Small intestine (tissue), 7 donors: ENCODE measurements around the gene TYSND1. TPM values are rescaled to one million over a fixed set of nuclear protein-coding genes. Genes with fewer than 3 reads are reported as not detected.
"Not testable (repeated sequence)": the region's sequence is repeated elsewhere in the genome, so short reads cannot be mapped to it uniquely, and the experiment has no call there.

Experiments used
- DNase-seq, 2 donors: peaks; one replicate each; pipeline versions ENCODE4 v3.0.0 to v3.0.0-alpha.2; 2013
- FAIRE-seq: peaks from 2 replicates; lab custom pipeline; 2012; peaks lifted over from hg19 to GRCh38; lab: Jason Lieb, UNC
- H3K27ac ChIP-seq, 3 donors: one replicate each; pipeline ENCODE4 v1.5.1; 2013; ENCODE audit warnings: low read length in 2 of 3, mild to moderate bottlenecking in 2 of 3, control low read depth in 1 of 3, inconsistent platforms in 1 of 3, low read depth in 1 of 3, moderate library complexity in 1 of 3
- H3K27me3 ChIP-seq, 3 donors: one replicate each; pipeline ENCODE4 v1.6.1; 2013; ENCODE audit warnings: low read length in 3 of 3, inconsistent platforms in 1 of 3; ENCODE audit not compliant: control insufficient read depth in 3 of 3, insufficient read depth in 3 of 3
- H3K36me3 ChIP-seq, 3 donors: one replicate each; pipeline ENCODE4 v1.6.1; 2013; ENCODE audit warnings: low read length in 3 of 3, inconsistent platforms in 1 of 3, low read depth in 1 of 3, mild to moderate bottlenecking in 1 of 3, moderate library complexity in 1 of 3; ENCODE audit not compliant: control insufficient read depth in 3 of 3, insufficient read depth in 2 of 3
- H3K4me1 ChIP-seq, 3 donors: one replicate each; pipeline ENCODE4 v1.6.1; 2013; ENCODE audit warnings: low read length in 2 of 3, inconsistent platforms in 1 of 3, low read depth in 1 of 3, mild to moderate bottlenecking in 1 of 3, moderate library complexity in 1 of 3; ENCODE audit not compliant: control insufficient read depth in 3 of 3, insufficient read depth in 2 of 3
- H3K4me3 ChIP-seq, 3 donors: one replicate each; pipeline ENCODE4 v1.5.1; 2013; ENCODE audit warnings: low read length in 3 of 3, control low read depth in 1 of 3, inconsistent platforms in 1 of 3, low read depth in 1 of 3, mild to moderate bottlenecking in 1 of 3, moderate library complexity in 1 of 3
- H3K9me3 ChIP-seq, 2 donors: one replicate each; pipeline ENCODE4 v1.6.1; 2013; ENCODE audit warnings: low read depth in 1 of 2, low read length in 1 of 2; ENCODE audit not compliant: control insufficient read depth in 2 of 2, insufficient read depth in 1 of 2
- WGBS, 3 donors: extraction: QIAGEN DNeasy Blood & Tissue Kit; methylation state at CpG; one replicate each; pipeline ENCODE4 v1.1.7; 2013; 5-methylcytosine and 5-hydroxymethylcytosine counted together
- polyA plus RNA-seq, 4 donors: library from polyadenylated mRNA; stranded (reverse) in 3 of 4; unstranded in 1 of 4; fragments of 200-250 nt in 3 of 4; fragments of 120-200 nt in 1 of 4; gene quantifications; one replicate each; pipeline versions ENCODE4 v1.2.1 to v1.2.3, GENCODE V29; 2013
- donor health status: healthy with polysubstance abuse.
- donor health status: control.
- donor health status: control.
- donor health status: Bipolar disorder and iron deficiency.
- donor health status: healthy.

Gene TYSND1
- polyA plus RNA-seq, 4 donors: 10.5 to 17.9 (median 12.5) TPM

DNA sequence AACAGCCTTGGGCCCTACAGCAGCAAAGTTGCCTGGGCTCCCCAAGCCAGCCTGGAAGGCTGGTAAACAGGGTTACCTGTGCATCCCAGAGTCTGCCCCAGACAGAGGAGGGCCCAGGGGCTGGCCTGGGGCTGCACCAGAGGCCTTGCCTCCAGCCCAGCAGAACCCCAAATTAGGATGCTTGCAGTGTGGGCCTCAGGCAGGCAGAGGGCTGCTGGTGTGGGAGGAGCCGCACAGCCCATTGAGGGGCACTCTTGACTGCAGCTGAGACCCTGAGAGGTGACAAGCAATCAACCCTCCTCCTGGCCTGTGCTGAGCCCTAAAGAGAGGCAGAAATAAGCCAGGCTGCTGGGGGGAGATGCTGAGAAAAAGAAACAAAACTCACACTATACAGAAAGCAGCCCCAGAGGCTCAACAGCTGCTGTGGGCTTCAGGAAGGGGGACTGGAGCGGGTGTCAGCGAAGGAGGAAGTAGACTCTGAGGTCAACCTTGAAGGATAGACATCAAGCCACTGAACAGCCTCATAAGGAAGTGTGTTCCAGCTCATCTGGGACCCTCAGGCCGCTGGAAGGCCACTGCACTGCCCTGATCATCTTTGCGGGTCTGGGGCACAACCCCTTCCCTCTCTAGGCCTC is 20.5 kb downstream of the TYSND1 start:
- H3K36me3 ChIP-seq: peaks cover 0 to 8% (median 7%) of the 10 kb centered on the region in 3 donors
- no peak overlapping the region for H3K4me3 ChIP-seq
- H3K27ac ChIP-seq: no peak overlapping the region
- FAIRE-seq (no peak), DNase-seq (no peak)
- no peaks in the 10 kb centered on the region for H3K4me1 ChIP-seq
- no peaks in the 10 kb centered on the region for H3K27me3 ChIP-seq
- peaks cover 0 to 2% of the 10 kb centered on the region in 2 donors for H3K9me3 ChIP-seq
- 78 to 89% (median 78%) methylated on average over 5 of the region's 5 CpGs for WGBS, 3 donors

DNA sequence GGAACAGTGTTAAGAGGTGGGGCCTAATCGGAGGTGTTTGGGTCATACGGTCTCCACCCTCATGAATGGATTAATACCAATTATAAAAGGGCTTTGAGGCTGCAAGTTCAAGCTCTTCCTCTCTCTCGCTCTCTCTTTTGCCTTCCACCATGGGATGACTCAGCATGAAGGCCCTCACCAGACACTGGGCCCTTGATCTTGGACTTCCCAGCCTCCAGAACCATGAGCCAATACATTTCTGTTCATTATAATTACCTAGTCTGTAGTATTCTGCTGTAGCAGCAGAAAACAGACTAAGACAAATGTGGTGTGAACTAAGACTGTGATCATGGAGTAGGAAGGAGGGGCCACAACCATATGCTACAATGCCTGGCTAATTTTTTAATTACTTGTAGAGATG is 21.6 kb downstream of the TYSND1 start:
- Histone ChIP-seq H3K27me3 (no peaks in the 10 kb centered on the region), H3K27ac (no peak overlapping the region), H3K36me3 (peaks cover 0 to 18% (median 12%) of the 10 kb centered on the region in 3 donors), H3K4me1 (no peaks in the 10 kb centered on the region), H3K4me3 (no peak overlapping the region), H3K9me3 (peaks cover 0 to 2% of the 10 kb centered on the region in 2 donors)
- no peak for DNase-seq
- FAIRE-seq: no peak
- 94 to 98% (median 94%) methylated on average over 3 of the region's 3 CpGs for WGBS, 3 donors

DNA sequence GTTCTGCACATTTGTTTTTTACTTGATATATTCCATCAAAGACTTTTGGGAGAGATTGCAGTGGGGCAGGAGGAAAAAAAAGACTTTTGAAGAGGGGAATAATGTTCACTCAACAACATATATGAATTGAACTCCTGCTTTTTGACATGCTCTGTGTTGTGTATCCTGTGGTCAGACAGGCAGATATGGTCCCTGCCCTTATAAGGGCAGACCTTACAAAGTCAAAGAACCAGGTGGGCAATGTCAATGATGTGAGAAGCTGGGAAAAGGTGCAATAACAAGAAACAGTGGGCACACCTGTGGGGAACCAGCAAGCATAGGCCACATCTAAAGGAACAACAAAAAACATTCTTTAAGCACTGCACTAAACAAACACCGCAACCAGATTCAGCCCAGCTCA is 22.1 kb downstream of the TYSND1 start:
- WGBS, 3 donors: 97 to 100% (median 100%) methylated on average over 1 of the region's 1 CpG
- Histone ChIP-seq H3K27ac (no peak overlapping the region), H3K9me3 (peaks cover 0 to 2% of the 10 kb centered on the region in 2 donors), H3K4me1 (no peaks in the 10 kb centered on the region), H3K36me3 (peaks cover 0 to 22% (median 16%) of the 10 kb centered on the region in 3 donors), H3K27me3 (no peaks in the 10 kb centered on the region), H3K4me3 (no peak overlapping the region)
- no peak for FAIRE-seq
- DNase-seq: no peak

DNA sequence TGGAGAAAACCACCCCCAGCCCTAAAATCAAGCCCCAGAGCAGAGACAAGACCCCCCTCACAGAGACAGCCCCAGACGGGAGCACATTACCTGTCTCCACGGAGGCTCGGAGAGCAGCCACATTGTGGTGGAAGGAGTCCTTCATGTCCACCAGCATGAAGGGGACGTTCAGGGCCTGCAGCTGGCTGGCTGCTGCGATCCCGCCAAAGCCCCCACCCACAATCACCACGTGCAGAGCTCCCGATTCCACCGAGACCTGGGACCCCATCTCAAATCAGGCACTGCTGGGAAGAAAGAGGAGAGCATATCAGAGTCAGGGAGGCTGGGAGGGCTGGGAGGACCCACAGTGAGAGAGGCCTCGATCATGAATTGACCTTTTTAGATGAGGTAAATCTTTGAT is 22.7 kb downstream of the TYSND1 start:
- H3K4me1 ChIP-seq: no peaks in the 10 kb centered on the region
- no peak overlapping the region for H3K27ac ChIP-seq
- no peaks in the 10 kb centered on the region for H3K27me3 ChIP-seq
- H3K9me3 ChIP-seq: peaks cover 0 to 2% of the 10 kb centered on the region in 2 donors
- FAIRE-seq (no peak), DNase-seq (no peak)
- peaks cover 0 to 26% (median 18%) of the 10 kb centered on the region in 3 donors for H3K36me3 ChIP-seq
- 92 to 96% (median 95%) methylated on average over 10 of the region's 10 CpGs for WGBS, 3 donors
- no peak overlapping the region for H3K4me3 ChIP-seq

DNA sequence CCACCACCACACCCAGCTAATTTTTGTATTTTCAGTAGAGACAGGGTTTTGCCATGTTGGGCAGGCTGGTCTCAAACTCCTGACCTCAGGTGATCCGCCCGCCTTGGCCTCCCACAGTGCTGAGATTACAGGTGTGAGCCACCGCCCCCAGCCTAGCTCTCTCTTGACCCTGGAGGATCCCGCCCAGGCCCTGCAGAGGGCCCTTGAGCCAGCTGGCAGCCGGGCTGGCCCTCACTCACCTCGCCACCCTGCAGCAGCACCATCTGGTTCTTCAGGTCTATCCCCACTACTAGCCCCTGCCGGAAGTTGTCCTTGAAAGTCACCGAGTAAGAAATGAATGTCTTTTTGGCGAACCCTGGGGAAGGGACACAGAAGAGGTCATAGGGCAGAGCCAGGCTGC is 23.3 kb downstream of the TYSND1 start:
- WGBS, 3 donors: 93 to 99% (median 98%) methylated on average over 7 to 9 of the region's 9 CpGs
- H3K27ac ChIP-seq: not testable (repeated sequence)

DNA sequence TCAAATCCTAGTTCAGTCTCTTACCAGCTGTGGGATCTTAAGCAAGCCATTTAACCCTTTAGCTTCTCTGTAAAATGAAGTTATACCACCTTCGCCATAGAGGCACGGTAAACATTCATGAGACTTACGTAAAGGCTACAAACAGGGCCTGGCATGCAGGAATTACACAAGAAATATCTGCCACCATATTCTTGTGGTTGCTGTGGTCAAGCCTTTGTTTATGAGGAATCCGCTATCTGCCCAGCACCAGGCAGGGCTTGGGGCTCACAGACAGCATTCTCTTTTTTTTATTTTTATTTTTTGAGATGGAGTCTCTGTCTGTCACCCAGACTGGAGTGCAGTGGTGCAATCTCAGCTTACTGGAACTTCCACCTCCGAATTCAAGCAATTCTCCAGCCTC is 23.8 kb downstream of the TYSND1 start:
- peaks cover 0 to 2% of the 10 kb centered on the region in 2 donors for H3K9me3 ChIP-seq
- H3K4me3 ChIP-seq: no peak overlapping the region
- peaks cover 0 to 27% (median 18%) of the 10 kb centered on the region in 3 donors for H3K36me3 ChIP-seq
- H3K4me1 ChIP-seq: no peaks in the 10 kb centered on the region
- no peaks in the 10 kb centered on the region for H3K27me3 ChIP-seq
- DNase-seq: no peak
- FAIRE-seq: no peak
- WGBS, 3 donors: 93 to 97% (median 96%) methylated on average over 5 of the region's 5 CpGs
- H3K27ac ChIP-seq: no peak overlapping the region

More for the DNA sequence above, 23.3 kb downstream of the TYSND1 start:
- FAIRE-seq, H3K9me3 ChIP-seq, H3K4me3 ChIP-seq, H3K27me3 ChIP-seq, H3K4me1 ChIP-seq, DNase-seq: not testable (repeated sequence)
- H3K36me3 ChIP-seq: peaks cover 0 to 27% (median 18%) of the 10 kb centered on the region in 3 donors

DNA sequence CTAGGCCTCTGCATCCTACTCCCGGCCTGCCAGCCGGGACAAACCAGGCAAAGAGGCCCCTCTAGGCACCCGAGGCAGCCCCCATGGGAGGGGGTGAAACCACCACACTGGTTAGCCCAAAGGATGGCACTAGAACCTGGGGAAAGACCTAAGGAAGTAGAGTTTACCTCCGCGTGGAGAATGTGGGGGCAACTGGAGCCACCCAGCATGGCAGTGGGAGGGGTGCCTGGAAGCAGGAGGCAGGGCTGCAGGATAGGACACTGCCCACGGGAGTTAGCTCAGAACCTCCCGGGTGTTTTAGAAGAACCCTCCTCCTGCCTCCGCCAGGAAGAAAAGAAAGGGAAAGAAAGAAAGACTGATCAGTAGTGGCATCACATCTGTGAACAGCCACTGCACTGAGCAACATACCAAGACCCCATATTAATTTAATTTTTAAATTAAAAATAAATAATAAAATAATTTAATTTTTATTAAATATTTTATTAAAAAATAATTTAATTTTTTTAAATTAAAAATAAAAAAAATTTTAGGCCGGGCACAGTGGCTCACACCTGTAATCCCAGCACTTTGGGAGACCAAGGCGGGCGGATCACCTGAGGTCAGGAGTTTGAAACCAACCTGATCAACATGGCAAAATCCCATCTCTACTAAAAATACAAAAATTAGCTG is 25.1 kb downstream of the TYSND1 start:
- Histone ChIP-seq H3K9me3 (peaks cover 0 to 2% of the 10 kb centered on the region in 2 donors), H3K4me1 (no peaks in the 10 kb centered on the region), H3K4me3 (no peak overlapping the region), H3K27ac (no peak overlapping the region), H3K36me3 (peaks cover 0 to 33% (median 18%) of the 10 kb centered on the region in 3 donors), H3K27me3 (no peaks in the 10 kb centered on the region)
- DNase-seq (no peak), FAIRE-seq (no peak)
- 94 to 97% (median 96%) methylated on average over 11 of the region's 11 CpGs for WGBS, 3 donors

DNA sequence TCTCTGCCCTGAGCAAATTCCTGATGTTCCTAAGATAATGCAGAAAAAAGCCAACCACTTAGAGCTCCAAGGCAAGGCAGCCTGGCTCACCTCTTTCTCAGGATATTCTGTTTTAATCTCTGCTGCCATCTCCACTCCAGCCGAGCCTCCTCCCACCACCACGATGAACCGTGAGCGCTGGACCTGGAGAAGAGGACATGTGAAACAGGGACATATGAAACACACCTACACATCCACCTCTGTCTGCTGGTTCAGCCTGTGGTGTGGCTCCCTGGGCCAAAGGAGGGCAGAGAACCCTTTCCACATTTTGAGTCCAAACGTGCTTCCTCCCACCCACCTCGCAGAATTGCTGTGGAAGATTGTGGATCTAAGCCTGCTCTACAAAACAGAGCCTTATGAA is 26.1 kb downstream of the TYSND1 start:
- Histone ChIP-seq H3K4me1 (no peaks in the 10 kb centered on the region), H3K27ac (no peak overlapping the region), H3K9me3 (peaks cover 0 to 2% of the 10 kb centered on the region in 2 donors), H3K27me3 (no peaks in the 10 kb centered on the region), H3K36me3 (peaks cover 0 to 38% (median 18%) of the 10 kb centered on the region in 3 donors), H3K4me3 (no peak overlapping the region)
- 91 to 95% (median 94%) methylated on average over 6 of the region's 6 CpGs for WGBS, 3 donors
- DNase-seq (no peak), FAIRE-seq (no peak)
